Mesenchymal stem cell (in vitro differentiated cells and primary cell): ENCODE data around the gene CSTPP1.

ENCODE experiments used
- DNase-seq: peaks from one replicate; pipeline ENCODE4 v3.0.0-alpha.2; 2013
- H2AFZ ChIP-seq: one replicate; pipeline ENCODE4 v1.6.1; 2013; ENCODE audit warnings: low read depth, mild to moderate bottlenecking, control low read depth, inconsistent platforms, low read length, moderate library complexity
- H2AK5ac ChIP-seq: 2 replicates; pipeline ENCODE4 v1.6.1; 2013; ENCODE audit warnings: low read length, moderate library complexity, mild to moderate bottlenecking, inconsistent platforms; ENCODE audit not compliant: severe bottlenecking
- H2BK120ac ChIP-seq: one replicate; pipeline ENCODE4 v1.6.1; 2013; ENCODE audit warnings: low read depth, mild to moderate bottlenecking, inconsistent platforms, low read length, moderate library complexity
- H2BK12ac ChIP-seq, 2 experiments: one replicate each; pipeline ENCODE4 v1.6.1; 2013; ENCODE audit warnings: inconsistent platforms in 2 of 2, low read length in 2 of 2, mild to moderate bottlenecking in 2 of 2, moderate library complexity in 2 of 2, control low read depth in 1 of 2
- H2BK15ac ChIP-seq: one replicate; pipeline ENCODE4 v1.6.1; 2013; ENCODE audit warnings: mild to moderate bottlenecking, low read depth, inconsistent platforms; ENCODE audit not compliant: poor library complexity, severe bottlenecking
- H2BK5ac ChIP-seq: 2 replicates; pipeline ENCODE4 v1.6.1; 2013; ENCODE audit warnings: low read depth, mild to moderate bottlenecking, low read length, control low read depth, inconsistent platforms; ENCODE audit not compliant: poor library complexity, severe bottlenecking
- H3K14ac ChIP-seq, 2 experiments: one replicate each; pipeline ENCODE4 v1.6.1; 2013; ENCODE audit warnings: inconsistent platforms in 2 of 2, low read length in 2 of 2, control low read depth in 1 of 2, mild to moderate bottlenecking in 1 of 2, moderate library complexity in 1 of 2
- H3K18ac ChIP-seq, 2 experiments: one replicate each; pipeline ENCODE4 v1.6.1; 2013; ENCODE audit warnings: inconsistent platforms in 2 of 2, low read length in 2 of 2, control low read depth in 1 of 2, low read depth in 1 of 2, mild to moderate bottlenecking in 1 of 2
- H3K23ac ChIP-seq, 2 experiments: one replicate each; pipeline ENCODE4 v1.6.1; 2013; ENCODE audit warnings: inconsistent platforms in 2 of 2, low read length in 2 of 2, mild to moderate bottlenecking in 2 of 2, moderate library complexity in 2 of 2, control low read depth in 1 of 2
- H3K27ac ChIP-seq: 2 replicates; pipeline ENCODE4 v1.5.1; 2013; ENCODE audit warnings: mild to moderate bottlenecking, moderate library complexity, low read length, control low read depth, inconsistent platforms; ENCODE audit not compliant: poor library complexity, severe bottlenecking
- H3K27me3 ChIP-seq, 2 experiments: 2 replicates each; pipeline versions ENCODE4 v1.6.1 to v1.7.0; 2013; ENCODE audit warnings: low read length in 2 of 2, mild to moderate bottlenecking in 2 of 2, moderate library complexity in 2 of 2, control low read depth in 1 of 2, inconsistent platforms in 1 of 2; ENCODE audit not compliant: control insufficient read depth in 1 of 2, insufficient read depth in 1 of 2
- H3K36me3 ChIP-seq, 2 experiments: 2 replicates each; pipeline versions ENCODE4 v1.6.1 to v1.7.0; 2013; ENCODE audit warnings: low read length in 2 of 2, control low read depth in 1 of 2, inconsistent platforms in 1 of 2, low read depth in 1 of 2, mild to moderate bottlenecking in 1 of 2; ENCODE audit not compliant: insufficient read depth in 2 of 2, control insufficient read depth in 1 of 2
- H3K4ac ChIP-seq, 2 experiments: one replicate each; pipeline ENCODE4 v1.6.1; 2013; ENCODE audit warnings: inconsistent platforms in 2 of 2, low read length in 2 of 2, mild to moderate bottlenecking in 2 of 2, moderate library complexity in 2 of 2, control low read depth in 1 of 2, low read depth in 1 of 2
- H3K4me1 ChIP-seq: 2 replicates; pipeline ENCODE4 v1.6.1; 2013; ENCODE audit warnings: low read depth, low read length, control low read depth; ENCODE audit not compliant: control insufficient read depth, insufficient read depth
- H3K4me2 ChIP-seq: 2 replicates; pipeline ENCODE4 v1.6.1; 2013; ENCODE audit warnings: low read length, mild to moderate bottlenecking, inconsistent platforms; ENCODE audit not compliant: poor library complexity, severe bottlenecking
- H3K4me3 ChIP-seq, 2 experiments: 2 replicates each; pipeline versions ENCODE4 v1.5.1 to v1.7.0; 2013; ENCODE audit warnings: low read length in 2 of 2, mild to moderate bottlenecking in 2 of 2, control low read depth in 1 of 2, low read depth in 1 of 2; ENCODE audit not compliant: insufficient read depth in 1 of 2
- H3K79me1 ChIP-seq: replicated peaks from 2 replicates; pipeline ENCODE4 v1.6.1; 2013; ENCODE audit warnings: mild to moderate bottlenecking, control low read depth, low read length, inconsistent platforms; ENCODE audit not compliant: poor library complexity, severe bottlenecking
- H3K9ac ChIP-seq: 2 replicates; pipeline ENCODE4 v1.7.0; 2013; ENCODE audit warnings: mild to moderate bottlenecking, low read length, moderate library complexity
- H3K9me3 ChIP-seq: 2 replicates; pipeline ENCODE4 v1.7.0; 2013; ENCODE audit warnings: mild to moderate bottlenecking, low read length; ENCODE audit not compliant: control insufficient read depth
- H4K8ac ChIP-seq: one replicate; pipeline ENCODE4 v1.6.1; 2013; ENCODE audit warnings: inconsistent platforms, mild to moderate bottlenecking, low read length, moderate library complexity
- H4K91ac ChIP-seq: one replicate; pipeline ENCODE4 v1.6.1; 2013; ENCODE audit warnings: mild to moderate bottlenecking, low read length, inconsistent platforms
- WGBS: methylation state at CpG from one replicate; pipeline ENCODE4 v1.1.7; 2013; ENCODE audit warnings: mixed read lengths; 5-methylcytosine and 5-hydroxymethylcytosine counted together

The CSTPP1 gene

DNA sequence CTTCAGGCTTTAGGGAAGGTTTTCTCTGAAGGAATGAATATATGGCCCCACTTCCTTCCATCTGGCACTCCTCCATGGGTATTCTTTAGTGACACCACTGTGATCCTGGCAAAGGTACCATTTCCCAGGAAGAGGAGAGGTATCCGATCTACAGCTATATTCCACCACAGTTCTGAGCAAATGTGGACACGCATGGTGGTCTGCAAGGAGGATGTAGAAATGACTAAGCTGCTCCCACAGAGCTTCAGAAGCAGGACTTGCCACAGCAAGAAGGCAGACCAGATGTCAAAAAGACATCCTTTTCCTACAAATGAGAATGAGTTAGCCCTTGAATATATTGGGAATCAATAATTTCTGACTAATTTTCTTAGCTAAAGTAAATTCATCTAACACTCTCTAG lies 194.6 kb downstream of the CSTPP1 start:
- Histone ChIP-seq H4K8ac (no peak overlapping the region), H4K91ac (no peak overlapping the region), H3K27me3 (no peaks in the 10 kb centered on the region), H3K14ac (no peak overlapping the region), H3K27ac (no peak overlapping the region), H3K9ac (no peak overlapping the region), H2BK15ac (no peak overlapping the region), H3K4me2 (no peak overlapping the region), H2BK5ac (no peak overlapping the region), H2AK5ac (no peak overlapping the region), H3K79me1 (no peaks in the 10 kb centered on the region), H3K4ac (no peak overlapping the region), H3K36me3 (peaks cover 0 to 5% of the 10 kb centered on the region in 2 experiments), H3K23ac (no peak overlapping the region), H2BK12ac (no peak overlapping the region), H3K4me1 (no peaks in the 10 kb centered on the region), H3K18ac (no peak overlapping the region), H2AFZ (no peak overlapping the region), H2BK120ac (no peak overlapping the region), H3K4me3 (no peak overlapping the region), H3K9me3 (no peaks in the 10 kb centered on the region)
- no peak for DNase-seq
- 100% methylated on average over 1 of the region's 2 CpGs for WGBS

DNA sequence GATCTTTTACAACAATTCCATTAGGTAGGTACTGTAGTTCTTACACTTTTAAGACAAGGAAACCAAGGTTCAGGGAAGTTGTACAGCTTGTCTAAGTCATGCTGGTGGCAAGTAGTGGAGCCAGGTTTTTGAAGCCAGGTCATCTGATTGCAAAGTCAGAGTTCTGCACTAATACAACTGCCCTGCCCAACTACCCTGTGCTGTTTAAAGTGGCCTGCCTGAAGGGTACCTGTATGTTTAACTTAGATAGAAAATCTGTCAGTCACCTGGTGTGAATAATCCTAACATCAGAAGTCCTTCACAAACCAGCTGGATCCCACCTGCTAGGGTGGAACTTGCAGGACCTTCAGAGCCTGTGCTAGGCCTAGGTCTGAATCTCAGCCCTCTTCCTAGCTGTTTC lies 195.9 kb downstream of the CSTPP1 start:
- Histone ChIP-seq H2AFZ (no peak overlapping the region), H2BK120ac (no peak overlapping the region), H3K27ac (no peak overlapping the region), H2BK12ac (no peak overlapping the region), H3K4me3 (no peak overlapping the region), H3K23ac (no peak overlapping the region), H3K14ac (no peak overlapping the region), H3K4me1 (no peaks in the 10 kb centered on the region), H2BK5ac (no peak overlapping the region), H3K4ac (no peak overlapping the region), H3K79me1 (no peaks in the 10 kb centered on the region), H4K91ac (no peak overlapping the region), H2AK5ac (no peak overlapping the region), H3K4me2 (no peak overlapping the region), H3K18ac (no peak overlapping the region), H3K27me3 (no peaks in the 10 kb centered on the region), H4K8ac (no peak overlapping the region), H3K9ac (no peak overlapping the region), H3K9me3 (no peaks in the 10 kb centered on the region), H3K36me3 (peaks cover 3 to 5% of the 10 kb centered on the region in 2 experiments), H2BK15ac (no peak overlapping the region)
- no peak for DNase-seq

GRCh38 chr11:47132981-47133380 lies 196.4 kb downstream of the CSTPP1 start:
- H3K27me3 ChIP-seq = no peaks in the 10 kb centered on the region
- H3K18ac ChIP-seq = no peak overlapping the region
- H3K14ac ChIP-seq = no peak overlapping the region
- no peak overlapping the region for H3K4me2 ChIP-seq
- H2AFZ ChIP-seq = no peak overlapping the region
- no peak overlapping the region for H3K27ac ChIP-seq
- H4K91ac ChIP-seq = no peak overlapping the region
- no peak overlapping the region for H3K9ac ChIP-seq
- H3K36me3 ChIP-seq = peaks cover 7 to 10% of the 10 kb centered on the region in 2 experiments
- H3K9me3 ChIP-seq = no peaks in the 10 kb centered on the region
- H2AK5ac ChIP-seq = no peak overlapping the region
- no peak overlapping the region for H4K8ac ChIP-seq
- H3K4me1 ChIP-seq = no peaks in the 10 kb centered on the region
- H3K23ac ChIP-seq = no peak overlapping the region
- H2BK5ac ChIP-seq = no peak overlapping the region
- H3K4me3 ChIP-seq = no peak overlapping the region
- DNase-seq = no peak
- H3K79me1 ChIP-seq = no peaks in the 10 kb centered on the region
- WGBS = 89% methylated on average over 1 of the region's 1 CpG
- no peak overlapping the region for H3K4ac ChIP-seq
- no peak overlapping the region for H2BK12ac ChIP-seq
- no peak overlapping the region for H2BK120ac ChIP-seq
- H2BK15ac ChIP-seq = no peak overlapping the region

DNA sequence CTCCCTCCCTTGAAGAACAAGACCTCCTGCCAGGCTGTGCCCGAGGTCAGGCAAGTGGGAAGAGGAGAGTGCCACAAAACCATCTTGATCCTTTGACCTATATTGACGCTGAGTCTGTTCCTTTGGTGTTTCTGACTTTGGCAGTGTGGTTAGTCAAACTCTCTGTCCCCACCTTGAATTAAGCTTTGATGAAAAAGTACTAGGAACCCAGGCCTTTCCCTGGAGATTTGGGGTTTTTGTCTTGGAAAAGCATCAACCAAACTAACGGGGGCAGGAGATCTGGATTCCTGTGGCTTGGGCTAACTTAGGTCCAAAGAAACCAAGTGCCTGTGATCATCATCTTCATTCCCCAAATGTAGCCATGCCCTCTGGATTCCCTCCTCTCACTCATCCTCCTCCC lies 199.8 kb downstream of the CSTPP1 start:
- H2AK5ac ChIP-seq = no peak overlapping the region
- peaks cover 2% of the 10 kb centered on the region for H3K79me1 ChIP-seq
- H2AFZ ChIP-seq = no peak overlapping the region
- no peak overlapping the region for H3K23ac ChIP-seq
- no peak overlapping the region for H3K9ac ChIP-seq
- H4K8ac ChIP-seq = no peak overlapping the region
- peaks cover 17 to 24% of the 10 kb centered on the region in 2 experiments for H3K36me3 ChIP-seq
- H3K4me3 ChIP-seq = no peak overlapping the region
- H2BK5ac ChIP-seq = no peak overlapping the region
- no peak overlapping the region for H3K18ac ChIP-seq
- 93% methylated on average over 3 of the region's 3 CpGs for WGBS
- no peaks in the 10 kb centered on the region for H3K9me3 ChIP-seq
- no peak overlapping the region for H2BK120ac ChIP-seq
- H3K14ac ChIP-seq = peak overlapping the region in 1 of 2 experiments; percentile 64
- no peak for DNase-seq
- H2BK12ac ChIP-seq = no peak overlapping the region
- no peak overlapping the region for H3K27ac ChIP-seq
- no peak overlapping the region for H4K91ac ChIP-seq
- no peak overlapping the region for H3K4ac ChIP-seq
- no peak overlapping the region for H3K4me2 ChIP-seq
- no peaks in the 10 kb centered on the region for H3K4me1 ChIP-seq
- no peaks in the 10 kb centered on the region for H3K27me3 ChIP-seq
- H2BK15ac ChIP-seq = no peak overlapping the region
